Measurements from ENCODE around the gene SLC6A4. TPM values are rescaled to one million over a fixed set of nuclear protein-coding genes. Genes with fewer than 3 reads are reported as not detected.
"Not testable (repeated sequence)": the region's sequence is repeated elsewhere in the genome, so short reads cannot be mapped to it uniquely, and the experiment has no call there.

The SLC6A4 gene
- total RNA-seq, 1 experiment from 2014 or later = 20.6 TPM

GRCh38 chr17:30208214-30208613, 27.3 kb downstream of the SLC6A4 start:
- no peak for TF ChIP-seq CTCF (IDR thresholded peaks at IDR 0.05; ENCODE audit: insufficient read depth in 1 of 2, low read depth in 1 of 2, low read length in 1 of 2, severe bottlenecking in 1 of 2, unreplicated experiment in 1 of 2)
- no peak overlapping the region for H3K4me3 Mint-ChIP-seq (ENCODE audit: unreplicated experiment)
- no peaks in the 10 kb centered on the region for H3K27me3 Mint-ChIP-seq (ENCODE audit: insufficient read depth, unreplicated experiment)
- no peaks in the 10 kb centered on the region for H3K27me3 ChIP-seq (replicated peaks; ENCODE audit: control insufficient read depth, insufficient read depth, low read length)
- no peak for DNase-seq
- H3K4me1 ChIP-seq = no peaks in the 10 kb centered on the region
- H3K27ac Mint-ChIP-seq (ENCODE audit: unreplicated experiment) = no peak overlapping the region
- intact Hi-C loops (cut with micrococcal nuclease; ENCODE audit: unreplicated experiment) = no loop called here
- BruUV-seq (replicated peaks) = no TSS peak
- H3K9me3 Mint-ChIP-seq (ENCODE audit: unreplicated experiment) = no peaks in the 10 kb centered on the region
- H3K9me3 ChIP-seq = no peaks in the 10 kb centered on the region
- peaks cover 5% of the 10 kb centered on the region for H3K36me3 Mint-ChIP-seq (ENCODE audit: insufficient read depth, unreplicated experiment)
- ChIA-PET POLR2A (no interaction called here), CTCF (no interaction called here)
- no peak overlapping the region for H3K4me3 ChIP-seq (ENCODE audit: low read depth, low read length)
- no peaks in the 10 kb centered on the region for H3K4me1 Mint-ChIP-seq (ENCODE audit: low read depth, unreplicated experiment)
- H3K36me3 ChIP-seq (ENCODE audit: control insufficient read depth, insufficient read depth, low read length) = no peaks in the 10 kb centered on the region; the same call in 1 of the 2 replicates

GRCh38 chr17:30207655-30208054, 27.8 kb downstream of the SLC6A4 start:
- H3K9me3 Mint-ChIP-seq (ENCODE audit: unreplicated experiment) = no peaks in the 10 kb centered on the region
- no peaks in the 10 kb centered on the region for H3K27me3 ChIP-seq (replicated peaks; ENCODE audit: control insufficient read depth, insufficient read depth, low read length)
- no TSS peak for BruUV-seq (replicated peaks)
- no peaks in the 10 kb centered on the region for H3K9me3 ChIP-seq
- no peak overlapping the region for H3K27ac Mint-ChIP-seq (ENCODE audit: unreplicated experiment)
- no peaks in the 10 kb centered on the region for H3K4me1 ChIP-seq
- H3K36me3 Mint-ChIP-seq (ENCODE audit: insufficient read depth, unreplicated experiment) = peaks cover 5% of the 10 kb centered on the region
- CTCF ChIA-PET = no interaction called here
- TF ChIP-seq CTCF (IDR thresholded peaks at IDR 0.05; ENCODE audit: insufficient read depth in 1 of 2, low read depth in 1 of 2, low read length in 1 of 2, severe bottlenecking in 1 of 2, unreplicated experiment in 1 of 2) = no peak
- H3K4me1 Mint-ChIP-seq (ENCODE audit: low read depth, unreplicated experiment) = no peaks in the 10 kb centered on the region
- no peak overlapping the region for H3K4me3 ChIP-seq (ENCODE audit: low read depth, low read length)
- POLR2A ChIA-PET = no interaction called here
- no peaks in the 10 kb centered on the region; the same call in 1 of the 2 replicates for H3K36me3 ChIP-seq (ENCODE audit: control insufficient read depth, insufficient read depth, low read length)
- intact Hi-C loops (cut with micrococcal nuclease; ENCODE audit: unreplicated experiment) = no loop called here
- no peak for DNase-seq
- H3K4me3 Mint-ChIP-seq (ENCODE audit: unreplicated experiment) = no peak overlapping the region
- H3K27me3 Mint-ChIP-seq (ENCODE audit: insufficient read depth, unreplicated experiment) = no peaks in the 10 kb centered on the region

- Histone ChIP-seq H3K27me3 (replicated peaks; ENCODE audit: control insufficient read depth, insufficient read depth, low read length) (no peaks in the 10 kb centered on the region), H3K36me3 (ENCODE audit: control insufficient read depth, insufficient read depth, low read length) (no peaks in the 10 kb centered on the region), H3K4me1 (no peaks in the 10 kb centered on the region), H3K4me3 (ENCODE audit: low read depth, low read length) (no peak overlapping the region), H3K9me3 (no peaks in the 10 kb centered on the region)
- POLR2A ChIA-PET = no interaction called here
- no peak for DNase-seq
- H3K4me1 Mint-ChIP-seq (ENCODE audit: low read depth, unreplicated experiment) = no peaks in the 10 kb centered on the region
- no TSS peak for BruUV-seq (replicated peaks)
- H3K27ac Mint-ChIP-seq (ENCODE audit: unreplicated experiment) = no peak overlapping the region
- no peak for TF ChIP-seq CTCF (IDR thresholded peaks at IDR 0.05; ENCODE audit: insufficient read depth in 1 of 2, low read depth in 1 of 2, low read length in 1 of 2, severe bottlenecking in 1 of 2, unreplicated experiment in 1 of 2)
- peaks cover 4% of the 10 kb centered on the region for H3K36me3 Mint-ChIP-seq (ENCODE audit: insufficient read depth, unreplicated experiment)
- CTCF ChIA-PET = interaction anchor here (1.2 kb wide), 1 partner anchor 74 kb away, joined by 3 read pairs; no protein-coding TSS in a partner anchor
- H3K27me3 Mint-ChIP-seq (ENCODE audit: insufficient read depth, unreplicated experiment) = no peaks in the 10 kb centered on the region
- intact Hi-C loops (cut with micrococcal nuclease; ENCODE audit: unreplicated experiment) = no loop called here
- no peaks in the 10 kb centered on the region for H3K9me3 Mint-ChIP-seq (ENCODE audit: unreplicated experiment)
- H3K4me3 Mint-ChIP-seq (ENCODE audit: unreplicated experiment) = no peak overlapping the region
Measured at GRCh38 chr17:30203471-30203981, 32.0 kb downstream of the SLC6A4 start.

GRCh38 chr17:30200656-30201055, 34.8 kb downstream of the SLC6A4 start:
- H3K36me3 ChIP-seq (ENCODE audit: control insufficient read depth, insufficient read depth, low read length); H3K27ac Mint-ChIP-seq (ENCODE audit: unreplicated experiment); CTCF ChIA-PET; POLR2A ChIA-PET; intact Hi-C loops (cut with micrococcal nuclease; ENCODE audit: unreplicated experiment); H3K4me1 Mint-ChIP-seq (ENCODE audit: low read depth, unreplicated experiment); H3K4me1 ChIP-seq; H3K4me3 ChIP-seq (ENCODE audit: low read depth, low read length); H3K4me3 Mint-ChIP-seq (ENCODE audit: unreplicated experiment); DNase-seq; BruUV-seq (replicated peaks); H3K27me3 ChIP-seq (replicated peaks; ENCODE audit: control insufficient read depth, insufficient read depth, low read length); H3K9me3 ChIP-seq; H3K36me3 Mint-ChIP-seq (ENCODE audit: insufficient read depth, unreplicated experiment); H3K27me3 Mint-ChIP-seq (ENCODE audit: insufficient read depth, unreplicated experiment); H3K9me3 Mint-ChIP-seq (ENCODE audit: unreplicated experiment): not testable (repeated sequence)
